HG03521 (cell line): Measurements from ENCODE around the gene TMPRSS11D.

Experiments used
- ATAC-seq: cut with Tn5 transposase; IDR thresholded peaks from one replicate; pipeline ENCODE4 v1.9.1; 2021; ENCODE audit warnings: mild to moderate bottlenecking, moderate library complexity; ENCODE audit not compliant: unreplicated experiment

Gene TMPRSS11D

DNA sequence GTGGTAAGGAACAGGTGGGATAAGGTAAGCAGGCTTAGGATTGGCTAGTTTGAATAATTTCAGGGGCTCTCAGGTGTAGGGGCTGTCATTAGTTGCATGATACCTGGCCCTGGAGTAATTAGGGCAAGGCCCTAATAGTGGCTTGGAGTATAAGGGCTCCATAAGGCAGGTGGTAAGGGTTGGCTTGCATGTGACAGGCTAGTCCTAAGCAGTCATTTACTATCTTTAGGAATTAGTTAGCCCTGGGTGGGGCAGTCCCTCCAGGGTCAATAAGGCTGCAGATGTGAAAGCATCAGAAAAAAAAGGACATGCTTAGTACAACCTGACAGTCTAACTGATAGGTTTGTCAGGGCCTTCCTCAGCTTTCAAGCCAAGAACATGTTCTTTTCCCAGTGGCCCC is 7.8 kb upstream of the TMPRSS11D start:
- ATAC-seq = no peak

DNA sequence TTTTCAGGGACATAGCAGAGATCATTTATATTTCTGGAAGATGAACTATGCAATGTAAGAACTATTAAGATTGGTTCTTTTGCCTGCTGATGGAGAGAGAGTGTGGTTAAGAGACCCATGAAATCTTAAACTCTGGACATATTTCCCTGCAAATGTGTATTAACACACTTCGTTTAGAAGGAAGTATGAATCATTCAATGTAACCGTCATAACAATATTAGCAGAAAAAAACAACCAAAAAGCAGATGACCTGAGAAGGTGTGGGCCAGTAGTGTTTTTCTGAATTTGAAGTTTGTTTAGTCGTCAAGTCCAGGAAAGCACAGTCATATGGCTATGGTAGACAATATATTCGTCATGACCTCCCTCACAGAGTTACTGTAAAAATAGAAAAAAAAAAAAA is 2.5 kb upstream of the TMPRSS11D start:
- no peak for ATAC-seq

GRCh38 chr4:67885762-67886161 is 2.0 kb upstream of the TMPRSS11D start:
- no peak for ATAC-seq

GRCh38 chr4:67884701-67885100 is 899 bp upstream of the TMPRSS11D start:
- no peak for ATAC-seq

GRCh38 chr4:67883458-67883857 is 344 bp downstream of the TMPRSS11D start:
- no peak for ATAC-seq

- no peak for ATAC-seq
Measured at GRCh38 chr4:67880866-67881610, 2.8 kb downstream of the TMPRSS11D start.

DNA sequence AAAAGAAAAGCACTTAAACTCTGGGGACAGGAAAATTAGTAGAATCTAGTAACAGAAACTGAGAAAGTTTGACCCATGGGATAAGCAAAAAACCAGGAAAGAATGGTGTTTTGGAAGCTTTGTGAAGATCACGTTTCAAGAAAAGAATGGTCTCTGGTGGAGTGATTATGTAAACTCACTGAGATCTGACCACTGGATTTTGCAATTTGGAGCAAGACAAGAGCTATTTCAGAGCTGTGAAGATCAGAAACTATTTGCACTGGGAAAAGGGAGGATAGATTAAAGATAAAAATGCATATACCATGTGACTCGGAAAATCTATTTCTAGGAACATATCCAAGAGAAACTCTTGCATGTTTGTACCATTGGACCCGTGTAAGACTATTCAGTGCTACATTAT is 4.3 kb downstream of the TMPRSS11D start:
- no peak for ATAC-seq

DNA sequence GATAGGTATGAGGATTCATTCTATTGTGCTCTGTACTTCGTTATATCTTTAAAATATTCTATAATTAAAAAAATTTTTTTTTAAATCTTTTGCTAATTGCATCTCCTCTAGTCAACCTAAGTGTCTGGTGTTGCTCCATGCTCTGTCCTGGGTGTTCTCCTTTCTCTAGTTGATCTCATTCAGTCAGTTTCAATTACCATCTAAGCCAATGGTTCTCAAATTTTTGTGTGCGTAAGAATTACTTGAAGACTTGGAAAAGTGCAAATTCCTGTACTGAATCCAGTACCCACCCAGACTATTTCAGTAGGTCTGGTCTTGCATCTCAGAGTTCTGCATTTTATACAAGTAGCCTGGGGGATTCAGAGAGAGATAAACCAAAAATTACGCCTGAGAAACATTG is 6.7 kb downstream of the TMPRSS11D start:
- ATAC-seq = no peak

- ATAC-seq = no peak
Measured at GRCh38 chr4:67874986-67875385, 8.8 kb downstream of the TMPRSS11D start.

- ATAC-seq = no peak
Measured at GRCh38 chr4:67873116-67873515, 10.7 kb downstream of the TMPRSS11D start.

GRCh38 chr4:67871867-67872266 is 11.9 kb downstream of the TMPRSS11D start:
- ATAC-seq = peak; percentile 81

DNA sequence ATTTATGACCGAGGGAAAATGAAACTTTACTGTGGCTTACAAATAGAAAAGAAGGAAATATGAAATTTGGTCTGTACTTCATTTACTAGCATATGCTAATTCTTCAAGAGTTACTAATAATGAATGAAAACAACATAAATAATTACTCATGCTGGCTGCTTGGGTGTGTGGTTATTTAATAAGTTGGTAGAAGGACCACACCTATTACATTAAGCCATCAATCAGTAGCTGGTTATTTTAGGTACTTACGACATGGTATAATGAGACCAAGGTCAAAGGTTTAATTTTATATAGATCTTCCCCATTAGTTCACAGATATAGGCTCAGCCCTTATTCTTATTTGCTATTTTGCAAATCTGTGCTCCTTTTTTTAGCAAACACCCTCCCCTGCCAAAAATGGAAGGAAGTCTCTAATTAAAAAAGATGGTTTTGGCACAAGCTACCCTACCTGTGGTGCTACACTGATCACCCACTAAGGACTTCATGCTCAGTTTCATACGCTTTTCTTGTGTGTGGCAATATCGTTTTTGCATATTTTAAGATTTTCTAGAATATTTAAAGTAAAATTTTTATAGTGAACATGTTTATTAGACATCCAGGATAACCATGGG is 14.1 kb downstream of the TMPRSS11D start:
- no peak for ATAC-seq

DNA sequence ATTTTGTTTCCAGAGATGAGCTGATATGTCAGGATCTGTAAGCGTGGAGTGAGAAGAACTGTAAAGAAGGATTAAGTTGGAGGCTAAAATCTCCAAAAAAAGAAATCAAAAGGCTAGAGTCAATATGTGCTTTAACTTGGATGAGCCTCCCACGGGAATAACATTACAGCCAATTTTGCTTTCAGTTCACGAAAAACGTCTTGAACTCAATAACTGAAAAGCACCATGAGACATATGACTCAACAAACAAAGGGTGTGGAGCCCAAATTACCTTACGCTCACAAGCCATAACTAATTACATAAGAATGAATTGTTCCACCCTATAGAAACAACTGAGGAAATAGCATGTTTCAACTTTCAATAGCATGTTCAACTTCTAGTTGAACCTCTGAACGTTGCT is 22.3 kb downstream of the TMPRSS11D start:
- no peak for ATAC-seq

DNA sequence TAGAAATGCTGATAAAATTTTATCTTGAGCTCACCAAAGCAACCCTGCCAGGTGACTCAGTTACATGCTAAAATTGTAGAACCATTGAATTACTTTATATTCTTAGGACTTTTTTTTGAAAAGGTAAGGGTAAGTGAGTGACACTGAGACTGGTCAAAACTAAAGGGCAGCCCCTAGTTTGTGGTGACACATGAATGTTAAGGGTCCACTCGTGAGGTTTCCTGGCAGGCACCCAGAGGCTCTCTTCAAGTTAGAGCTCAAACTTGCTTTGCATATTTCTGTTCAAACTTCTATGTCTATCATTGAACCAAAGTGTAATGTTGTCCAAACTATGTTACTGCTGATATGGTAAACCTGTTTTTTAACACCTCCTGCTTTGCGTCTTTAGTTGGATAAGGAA is 30.5 kb downstream of the TMPRSS11D start:
- no peak for ATAC-seq

DNA sequence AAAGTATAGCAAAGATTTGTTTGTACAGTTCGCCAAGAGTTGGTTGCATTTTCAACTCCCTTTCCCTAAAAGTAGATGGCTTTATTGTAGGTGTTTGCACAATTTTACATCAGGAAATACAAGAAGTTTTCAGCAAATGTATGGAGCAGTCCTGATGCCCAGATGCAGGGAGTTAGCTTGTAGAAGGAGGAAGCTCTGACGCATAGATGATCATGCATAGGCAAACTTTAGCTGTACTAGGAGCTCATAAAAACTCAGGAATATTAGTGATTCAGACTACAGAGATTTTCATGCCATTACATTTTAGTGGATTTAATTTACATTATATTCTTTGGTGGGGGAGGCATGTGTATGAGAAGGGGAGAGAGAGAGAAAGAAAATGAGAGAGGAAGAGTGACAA is 62.9 kb downstream of the TMPRSS11D start:
- no peak for ATAC-seq

- ATAC-seq = no peak
Measured at GRCh38 chr4:67810011-67810410, 73.8 kb downstream of the TMPRSS11D start.

DNA sequence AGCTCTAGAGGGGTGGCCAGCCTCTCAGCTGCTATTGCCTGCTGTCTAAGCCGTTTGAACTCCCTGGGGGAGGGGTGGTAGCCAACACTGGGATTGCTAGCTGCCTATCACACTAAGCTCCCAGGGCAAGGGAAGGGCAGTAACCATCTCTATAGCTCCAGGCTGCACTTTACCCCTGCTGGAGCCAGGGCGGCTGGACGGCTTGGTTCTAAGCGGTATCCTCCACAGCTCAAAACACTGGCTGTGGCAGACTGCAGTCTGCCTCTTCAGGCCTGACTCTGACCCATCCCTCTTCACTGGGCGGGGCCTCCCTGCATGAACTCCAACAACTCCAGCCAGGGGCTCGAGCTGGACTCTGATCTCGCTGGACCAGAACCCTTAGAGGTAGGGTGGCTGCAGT is 74.3 kb downstream of the TMPRSS11D start:
- no peak for ATAC-seq

DNA sequence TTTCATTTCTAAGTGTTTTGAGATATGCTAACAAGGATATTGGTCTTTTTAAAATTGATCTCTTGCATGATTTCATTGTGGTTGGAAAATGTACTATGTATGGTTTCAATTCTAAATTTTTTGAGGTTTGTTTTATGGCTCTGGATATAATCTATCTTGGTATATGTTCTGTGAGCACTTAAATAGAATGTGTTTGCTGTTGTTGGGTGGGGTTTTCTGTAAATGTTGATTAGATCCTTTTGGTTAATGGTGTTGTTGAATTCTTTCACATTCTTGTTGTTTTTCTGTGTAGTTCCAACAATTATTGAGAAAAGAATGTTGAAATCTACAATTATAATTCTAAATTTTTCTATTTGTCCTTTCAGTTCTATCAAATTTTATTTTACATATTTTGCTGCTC is 87.0 kb downstream of the TMPRSS11D start:
- no peak for ATAC-seq

DNA sequence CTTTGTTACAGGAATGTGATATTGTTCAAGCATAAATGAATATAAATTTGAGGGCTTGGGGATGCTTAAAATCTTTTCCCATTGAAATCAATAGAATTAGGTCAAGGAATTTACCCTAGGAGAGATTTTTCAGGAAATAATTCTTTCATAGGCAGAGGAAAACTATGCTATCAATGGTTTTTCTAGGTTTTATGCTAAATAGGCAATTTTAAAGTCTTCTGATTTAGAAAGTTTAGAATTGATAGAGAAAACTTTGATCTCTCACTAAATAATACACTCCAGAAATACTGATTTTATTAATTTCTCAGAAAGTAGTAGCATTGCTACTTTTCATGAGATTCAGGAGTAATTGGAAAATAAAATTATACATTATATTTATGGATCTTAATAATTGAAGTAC is 93.1 kb downstream of the TMPRSS11D start:
- no peak for ATAC-seq

DNA sequence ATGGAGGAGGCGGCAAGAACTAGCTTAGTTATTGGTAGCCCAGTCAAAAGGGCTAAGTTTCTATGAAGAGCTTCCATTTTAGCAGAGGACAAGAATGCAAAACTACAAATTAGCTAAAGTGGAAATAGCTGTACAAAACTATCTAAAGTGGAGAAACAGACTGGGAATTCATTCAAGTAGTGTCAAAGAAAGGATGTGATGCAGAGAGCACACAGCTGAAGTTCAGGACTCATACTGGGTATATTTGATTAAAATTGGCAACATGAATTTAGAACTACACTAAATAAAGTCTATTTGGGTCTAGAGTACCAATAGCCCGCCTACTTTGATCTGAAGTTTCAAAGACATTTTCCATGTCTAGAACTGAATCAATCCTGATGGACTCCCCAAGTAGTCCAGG is 96.5 kb downstream of the TMPRSS11D start:
- no peak for ATAC-seq

DNA sequence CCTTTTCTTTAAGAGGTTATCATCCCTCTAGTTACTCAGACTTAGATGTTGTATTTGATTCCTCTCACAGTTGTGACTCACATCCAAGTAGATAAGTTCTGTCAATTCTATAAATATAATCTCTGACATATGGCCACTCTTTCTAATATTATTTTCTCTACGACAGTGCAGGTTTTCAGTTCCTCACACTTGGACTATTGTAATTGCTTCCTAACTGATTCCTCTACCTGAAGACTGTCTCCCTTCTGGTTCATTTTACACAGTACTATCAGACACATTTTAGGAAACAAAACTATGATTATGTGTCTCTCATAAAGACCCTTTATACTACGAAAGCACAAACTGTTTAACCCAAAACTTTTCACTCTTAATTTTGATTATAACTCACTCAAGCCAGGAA is 98.3 kb downstream of the TMPRSS11D start:
- ATAC-seq = no peak

DNA sequence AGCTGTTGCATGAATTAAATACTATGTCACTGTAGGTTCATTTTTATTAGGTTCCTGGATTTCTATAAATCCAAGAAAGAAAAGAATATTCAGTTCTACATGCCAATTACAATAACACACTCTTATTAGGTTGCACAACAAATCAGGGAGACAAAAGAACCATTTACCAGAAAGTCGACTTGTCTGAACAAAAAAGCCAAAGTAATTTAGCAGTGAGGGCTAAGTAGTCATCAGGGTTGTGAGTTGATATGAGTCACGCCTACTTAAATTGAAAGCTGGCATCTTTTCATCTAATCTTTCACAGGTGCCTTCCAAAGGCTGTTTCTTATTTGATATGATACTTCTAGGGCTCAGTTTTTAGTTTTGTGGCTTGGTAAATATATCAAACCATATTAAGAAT is 104.2 kb downstream of the TMPRSS11D start:
- no peak for ATAC-seq

- no peak for ATAC-seq
Measured at GRCh38 chr4:67776746-67777145, 107.1 kb downstream of the TMPRSS11D start.
